Stimulated activated CD8-positive, alpha-beta memory T cell treated with anti-CD3 and anti-CD28 coated beads, Interleukin-12 subunit alpha, Interleukin-12 subunit beta, amount 100 ng/mL, for 4 hours (primary cell): Measurements from ENCODE around the gene DNM2.
A peak's percentile ranks its signal among the peaks of the same experiment; 100 is the strongest.

Source experiments
- DNase-seq: peaks from one replicate; pipeline ENCODE4 v3.0.0-alpha.2; 2020; ENCODE audit warnings: low read depth

DNM2 gene

DNA sequence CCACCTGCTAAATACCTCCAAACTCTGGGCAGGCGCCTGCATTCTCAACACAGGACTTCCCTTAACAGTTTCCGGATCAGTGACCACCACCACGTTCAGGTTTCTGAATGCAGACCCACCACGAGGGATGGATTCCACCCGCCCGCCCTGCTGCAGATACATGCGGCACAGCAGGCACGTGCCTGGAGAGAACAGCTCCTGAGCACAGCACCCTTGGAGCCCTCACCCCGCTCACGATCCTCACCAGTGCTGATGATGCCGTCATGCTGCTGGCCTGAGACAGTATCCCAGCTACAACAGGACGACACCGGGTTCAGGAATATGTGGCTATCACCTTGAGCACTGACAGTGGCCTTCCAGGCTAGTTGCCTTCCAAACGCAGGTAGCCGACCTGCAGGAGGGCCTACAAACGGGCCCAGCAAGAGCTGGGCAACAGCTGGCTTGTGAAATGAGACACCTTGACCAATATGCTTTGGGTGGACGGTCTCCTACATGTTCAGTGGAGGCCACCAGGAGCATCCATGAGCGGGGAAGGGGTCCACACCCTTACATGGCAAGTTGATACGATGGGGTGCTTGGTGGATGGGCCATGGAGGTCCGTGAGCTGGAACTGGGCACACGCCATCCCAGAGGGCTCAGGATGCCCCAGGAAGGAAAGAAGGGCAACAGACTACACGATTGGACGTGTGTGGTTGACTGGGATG is 26.5 kb upstream of the DNM2 start:
- no peak for DNase-seq

- DNase-seq: no peak
Measured at GRCh38 chr19:10691883-10692282, 26.0 kb upstream of the DNM2 start.

- no peak for DNase-seq
Measured at GRCh38 chr19:10692673-10693264, 25.1 kb upstream of the DNM2 start.

DNA sequence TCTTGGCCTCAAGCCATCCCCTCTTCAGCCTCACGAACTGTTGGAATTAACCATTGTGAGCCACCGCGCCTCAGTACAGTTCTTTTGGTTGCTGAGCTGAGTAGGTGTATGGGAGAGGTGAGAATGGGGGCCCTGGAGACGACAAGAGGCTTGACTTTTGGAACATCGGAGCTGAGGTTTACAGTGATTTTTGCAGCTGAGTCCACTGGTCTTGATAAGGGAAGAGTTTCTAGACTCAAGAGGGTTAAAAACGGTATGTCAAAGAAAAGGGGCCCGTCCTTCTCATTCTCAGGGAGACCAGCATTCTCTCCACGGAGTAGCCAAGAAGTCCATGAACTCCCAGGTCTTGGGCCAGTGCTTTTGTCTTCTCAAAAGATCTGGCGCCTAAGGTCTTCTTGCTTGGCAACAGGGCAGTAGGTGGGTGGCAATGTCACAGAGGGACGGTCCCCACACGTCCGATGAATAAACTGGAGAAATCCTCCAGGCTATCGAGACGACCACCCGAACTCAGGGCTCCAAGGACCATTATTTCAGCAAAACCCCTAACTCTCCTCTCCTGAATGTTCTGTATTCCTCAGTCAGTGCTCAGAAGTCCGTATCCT is 23.1 kb upstream of the DNM2 start:
- no peak for DNase-seq

DNA sequence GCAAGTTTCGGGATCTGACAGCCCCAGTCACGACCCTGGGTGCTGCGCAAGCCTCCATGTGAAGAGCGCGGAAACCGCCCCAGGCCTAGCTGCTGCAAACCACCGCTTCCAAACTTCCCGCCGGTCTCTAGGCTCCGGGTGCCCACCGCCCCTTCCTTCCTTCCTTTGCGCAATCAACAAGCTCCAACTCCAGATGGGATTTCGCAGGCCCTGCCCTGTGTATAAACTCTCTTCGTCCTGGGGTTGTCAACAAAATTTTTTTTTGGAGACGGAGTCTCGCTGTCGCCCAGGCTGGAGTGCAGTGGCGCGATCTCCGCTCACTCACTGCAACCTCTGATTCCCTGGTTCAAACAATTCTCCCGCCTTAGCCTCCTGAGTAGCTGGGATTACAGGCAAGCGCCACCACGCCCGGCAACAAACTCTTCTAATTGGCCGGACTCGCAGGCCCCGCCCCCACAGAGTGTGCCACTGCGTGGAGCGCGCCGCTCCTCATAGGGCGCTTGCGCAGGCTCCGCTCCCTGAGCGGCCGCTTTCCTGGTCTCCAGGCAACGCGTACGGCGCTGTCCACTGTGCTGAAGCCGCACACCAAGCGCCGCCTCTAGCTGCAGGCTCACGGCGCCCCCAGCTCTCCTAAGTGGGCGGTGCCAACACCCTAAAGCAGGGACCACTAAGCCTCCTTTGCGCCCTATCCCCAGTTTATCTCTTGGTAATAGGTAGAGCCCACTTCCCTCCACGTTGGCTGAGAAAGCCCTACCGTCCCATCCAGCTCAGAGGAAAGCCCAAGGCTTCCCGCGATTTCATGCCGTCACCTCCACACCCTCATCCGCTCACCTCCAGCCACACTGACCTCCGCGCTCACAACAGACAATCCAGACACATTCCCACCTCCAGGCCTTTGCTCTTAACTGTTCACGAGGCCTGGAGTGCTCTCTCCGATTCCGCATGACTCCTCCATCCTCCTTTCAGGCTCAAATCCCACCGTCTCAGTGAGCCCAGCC is 22.2 kb upstream of the DNM2 start:
- peak; percentile 69 for DNase-seq

- peak; percentile 26 for DNase-seq
Measured at GRCh38 chr19:10699650-10700335, 18.1 kb upstream of the DNM2 start.

DNA sequence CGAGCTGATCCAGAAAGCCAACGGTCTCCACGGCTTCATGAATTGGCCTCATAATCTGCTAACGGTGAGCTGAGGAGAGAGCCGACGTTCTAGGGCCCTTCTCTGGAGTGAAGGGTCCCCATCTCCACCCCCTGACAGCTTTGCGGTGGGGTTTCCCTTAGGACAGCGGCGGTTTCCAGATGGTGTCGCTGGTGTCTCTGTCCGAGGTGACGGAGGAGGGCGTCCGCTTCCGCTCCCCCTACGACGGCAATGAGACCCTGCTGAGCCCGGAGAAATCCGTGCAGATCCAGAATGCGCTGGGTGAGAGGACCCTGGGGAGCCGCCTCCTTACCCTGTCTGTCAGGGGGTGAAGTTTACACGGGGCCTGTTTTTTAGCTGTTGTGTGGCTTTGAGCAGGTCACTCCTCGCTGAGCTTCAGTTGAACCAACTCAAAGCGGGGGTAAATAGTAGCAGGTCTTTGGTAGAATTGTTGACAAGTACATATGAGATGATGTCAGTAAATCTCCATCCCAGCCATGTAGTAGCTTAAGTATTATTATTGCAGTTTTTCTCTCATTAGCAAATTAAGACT is 15.8 kb upstream of the DNM2 start:
- DNase-seq: no peak

GRCh38 chr19:10706990-10707389 is 10.9 kb upstream of the DNM2 start:
- no peak for DNase-seq

DNA sequence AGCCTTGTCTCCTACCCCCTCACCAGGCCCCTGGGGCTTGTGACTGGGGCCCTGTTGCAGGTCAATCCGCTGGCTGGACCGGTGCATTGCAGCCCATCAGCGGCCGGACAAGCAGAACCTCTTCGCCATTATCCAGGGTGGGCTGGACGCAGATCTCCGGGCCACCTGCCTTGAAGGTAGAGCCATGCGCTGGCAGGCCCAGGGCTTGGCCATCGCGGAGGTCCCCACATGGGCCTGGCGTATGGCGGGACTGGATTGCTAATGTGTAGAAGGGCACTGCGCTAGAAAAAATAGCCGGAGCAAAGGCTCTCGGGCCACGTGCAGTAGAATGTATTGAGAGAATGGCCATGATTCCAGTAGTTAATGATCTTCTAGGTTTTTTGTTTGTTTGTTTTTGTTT is 10.4 kb upstream of the DNM2 start:
- DNase-seq: no peak

DNA sequence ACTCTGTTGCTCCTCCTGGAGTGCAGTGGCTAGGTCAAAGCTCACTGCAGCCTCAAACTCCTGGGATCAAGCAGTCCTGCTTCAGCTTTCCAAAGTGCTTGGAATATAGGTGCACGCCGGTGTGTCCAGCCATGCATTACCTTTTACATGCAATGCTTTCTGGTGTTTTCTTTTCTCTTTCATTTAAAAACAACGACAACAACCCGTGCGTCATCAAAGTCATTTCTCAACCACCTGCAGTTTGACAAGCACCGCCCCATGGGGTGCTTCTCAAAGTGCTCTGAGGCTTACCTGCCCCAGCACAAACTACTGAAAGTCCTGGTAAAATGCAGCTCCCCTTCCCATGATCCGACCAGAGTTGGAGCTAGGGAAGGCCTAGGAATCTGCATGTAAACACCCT is 9.6 kb upstream of the DNM2 start:
- DNase-seq: no peak

GRCh38 chr19:10712045-10712444 is 5.8 kb upstream of the DNM2 start:
- no peak for DNase-seq

DNA sequence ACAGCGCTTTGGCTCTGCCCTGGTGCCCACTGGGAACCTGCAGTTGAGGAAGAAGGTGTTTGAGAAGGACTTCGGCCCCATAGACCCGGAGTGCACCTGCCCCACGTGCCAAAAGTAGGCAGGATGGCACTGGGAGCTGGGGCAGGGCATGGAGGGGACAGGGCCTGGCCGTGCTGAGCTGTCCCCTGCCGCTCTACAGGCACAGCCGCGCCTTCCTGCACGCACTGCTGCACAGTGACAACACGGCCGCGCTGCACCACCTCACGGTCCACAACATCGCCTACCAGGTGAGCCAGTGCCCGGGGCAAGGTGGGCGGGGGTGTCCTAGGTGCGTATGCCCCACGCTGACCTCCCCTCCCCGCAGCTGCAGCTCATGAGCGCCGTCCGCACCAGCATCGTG is 5.1 kb upstream of the DNM2 start:
- no peak for DNase-seq

- DNase-seq: no peak
Measured at GRCh38 chr19:10713317-10713716, 4.6 kb upstream of the DNM2 start.

- no peak for DNase-seq
Measured at GRCh38 chr19:10717054-10717355, 874 bp upstream of the DNM2 start.

DNA sequence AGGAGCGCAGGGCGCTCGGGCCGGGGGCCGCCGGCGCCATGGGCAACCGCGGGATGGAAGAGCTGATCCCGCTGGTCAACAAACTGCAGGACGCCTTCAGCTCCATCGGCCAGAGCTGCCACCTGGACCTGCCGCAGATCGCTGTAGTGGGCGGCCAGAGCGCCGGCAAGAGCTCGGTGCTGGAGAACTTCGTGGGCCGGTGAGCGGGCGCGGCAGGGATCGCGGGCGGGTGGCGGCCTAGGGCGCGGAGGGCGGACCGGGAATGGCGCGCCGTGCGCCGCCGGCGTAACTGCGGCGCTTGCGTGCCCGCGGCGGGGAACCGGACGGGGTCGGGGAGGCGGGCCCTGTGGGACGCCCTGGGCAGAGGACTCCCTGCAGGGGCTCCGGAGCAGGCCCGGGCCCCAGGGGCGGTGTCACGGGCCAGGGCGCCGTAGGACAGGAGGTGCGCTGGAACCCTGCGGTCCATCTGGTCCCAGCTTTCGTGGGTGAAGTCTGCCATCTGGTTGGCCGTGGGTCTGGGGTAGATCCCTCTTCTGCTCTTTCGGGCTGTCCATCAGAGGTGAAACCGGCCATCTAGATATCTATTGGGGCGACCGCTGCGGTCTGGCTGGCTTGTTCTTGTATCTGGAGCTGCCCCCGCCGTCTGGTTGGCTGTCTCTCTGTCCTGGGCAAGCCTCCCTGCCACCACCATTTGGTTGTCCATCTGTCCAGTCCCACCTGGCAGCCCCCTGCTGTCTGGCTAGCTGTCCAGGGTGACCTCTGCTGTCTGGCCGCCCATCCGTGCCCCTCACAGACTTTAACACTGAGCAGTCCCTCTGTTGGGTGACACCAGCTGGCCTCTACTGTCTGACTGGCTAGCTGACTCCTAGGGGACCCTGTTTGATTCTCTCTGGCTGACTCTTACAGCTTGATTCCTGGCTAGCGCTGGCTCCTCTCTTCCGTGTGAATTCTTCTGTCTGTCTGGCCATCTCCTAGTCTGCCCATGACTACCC is 622 bp downstream of the DNM2 start:
- peak; percentile 29 for DNase-seq

DNA sequence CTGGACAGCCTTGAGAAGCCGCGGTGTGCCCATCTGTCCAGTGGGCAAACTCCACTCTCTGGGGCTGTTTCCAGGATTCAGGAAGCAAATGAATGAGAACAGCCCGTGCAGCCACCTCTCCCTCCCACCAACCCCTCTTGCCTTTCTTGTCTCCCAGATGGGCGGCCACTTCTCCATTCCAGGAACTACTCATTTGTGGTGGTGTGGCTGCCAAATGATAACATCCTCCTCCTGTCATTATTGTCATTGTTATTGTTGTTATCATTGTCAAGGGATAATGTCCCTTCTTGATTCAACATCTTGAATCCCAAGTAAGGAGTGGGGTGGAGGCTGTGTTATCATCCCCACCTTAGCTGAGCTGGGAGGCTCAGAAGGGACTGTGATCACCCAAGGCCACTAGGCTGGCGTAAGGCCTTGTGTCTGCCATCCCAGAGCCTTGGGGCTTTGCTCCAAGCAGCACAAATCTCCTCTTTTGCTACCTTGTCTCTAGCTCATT is 1.6 kb downstream of the DNM2 start:
- DNase-seq: no peak

DNA sequence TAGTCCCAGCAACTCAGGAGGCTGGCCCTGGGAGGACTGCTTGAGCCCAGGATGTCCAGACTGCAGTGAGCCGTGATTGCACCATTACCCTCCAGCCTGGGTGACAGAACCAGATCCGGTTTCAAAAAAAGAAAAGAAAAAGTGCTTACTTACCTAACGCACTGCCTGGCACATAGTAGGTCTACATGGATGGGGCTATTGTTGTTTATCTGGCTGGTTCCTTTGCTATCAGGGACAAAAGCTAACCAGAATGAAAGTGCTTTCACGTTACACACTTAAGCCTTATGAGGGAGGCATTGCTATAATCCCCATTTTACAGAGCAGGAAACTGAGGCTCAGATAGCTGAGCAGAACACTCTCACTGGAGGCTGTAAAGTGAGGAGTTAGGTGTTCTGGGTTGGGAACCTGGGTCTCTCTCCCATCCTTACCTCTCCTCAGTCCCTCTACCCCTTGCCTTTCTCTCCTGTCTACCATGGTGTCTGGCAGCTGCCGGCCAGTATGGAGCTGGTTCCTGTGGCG is 2.8 kb downstream of the DNM2 start:
- DNase-seq: no peak

DNA sequence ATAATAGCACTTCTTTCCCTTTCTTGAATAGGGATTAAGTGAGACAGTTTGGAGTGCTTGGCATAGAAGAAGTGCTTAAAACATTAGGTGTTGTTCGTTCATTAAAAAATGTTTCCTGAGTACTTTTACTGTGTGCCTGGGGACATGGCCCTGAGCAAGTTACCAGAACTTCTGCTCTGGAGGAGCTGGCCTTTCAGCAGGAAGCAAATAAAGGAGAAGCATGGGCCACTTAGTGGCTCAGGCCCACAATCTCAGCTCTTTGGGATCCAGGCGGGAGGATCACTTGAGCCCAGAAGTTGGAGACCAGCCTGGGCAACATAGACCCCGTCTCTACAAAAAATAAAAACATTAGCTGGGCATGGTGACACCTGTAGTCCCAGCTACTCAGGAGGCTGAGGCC is 5.7 kb downstream of the DNM2 start:
- no peak for DNase-seq

GRCh38 chr19:10724573-10725071 is 6.7 kb downstream of the DNM2 start:
- DNase-seq: no peak

DNA sequence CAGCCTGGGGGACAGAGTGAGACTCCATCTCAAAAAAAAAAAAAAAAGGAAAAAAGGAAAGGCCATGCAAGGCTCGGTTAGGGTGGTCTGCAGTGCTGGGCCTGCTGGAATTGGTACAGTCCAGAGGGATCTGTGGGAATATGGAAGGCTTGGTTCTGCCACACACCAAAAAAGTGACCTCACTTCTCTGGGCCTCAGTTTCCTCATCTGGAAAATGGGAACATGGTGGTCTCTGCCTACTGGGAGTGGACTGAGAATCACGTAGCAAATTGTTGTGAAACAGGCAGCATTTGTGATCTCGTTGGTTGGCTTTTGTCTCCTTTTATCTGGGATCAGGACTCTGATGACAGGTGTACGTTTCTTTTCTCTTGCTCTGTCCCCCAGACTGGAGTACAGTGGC is 7.5 kb downstream of the DNM2 start:
- DNase-seq: no peak
